NOMO-1 treated with DMSO at 0.1 percent for 48 hours (cell line): ENCODE results near the gene ZNF565.
"Not testable (repeated sequence)": the region's sequence is repeated elsewhere in the genome, so short reads cannot be mapped to it uniquely, and the experiment has no call there.

ENCODE experiments used
- DNase-seq: peaks from one replicate; lab custom pipeline; 2025; ENCODE audit not compliant: unreplicated experiment; lab: John Stamatoyannopoulos, UW

Gene ZNF565

GRCh38 chr19:36214386-36215275, at the start of gene ZNF565, which contains the start of gene ZNF146:
TSS of gene ZNF565 (minus strand) at chr19:36214665. CDS start at chr19:36201985, 12,680 bp downstream.
TSS of gene ZNF146 (plus strand) at chr19:36215106. CDS start at chr19:36236441, 21,335 bp downstream.
- peak; percentile 98 for DNase-seq

GRCh38 chr19:36259211-36259610, 44.7 kb upstream of the ZNF565 start:
- DNase-seq, result no peak

- DNase-seq, result no peak
Observed at GRCh38 chr19:36258028-36258875, 43.8 kb upstream of the ZNF565 start.

- no peak for DNase-seq
Observed at GRCh38 chr19:36257520-36257876, 43.0 kb upstream of the ZNF565 start.

GRCh38 chr19:36256853-36257519, 42.5 kb upstream of the ZNF565 start:
- no peak for DNase-seq

GRCh38 chr19:36256064-36256463, 41.6 kb upstream of the ZNF565 start:
- no peak for DNase-seq

GRCh38 chr19:36255316-36255715, 40.9 kb upstream of the ZNF565 start:
- DNase-seq, result no peak

GRCh38 chr19:36254848-36255247, 40.4 kb upstream of the ZNF565 start:
- DNase-seq, result no peak

GRCh38 chr19:36252047-36252446, 37.6 kb upstream of the ZNF565 start:
- DNase-seq, result no peak

GRCh38 chr19:36246006-36246481, 31.6 kb upstream of the ZNF565 start:
- DNase-seq, result no peak

- DNase-seq, result no peak
Observed at GRCh38 chr19:36245210-36246005, 30.9 kb upstream of the ZNF565 start.

- no peak for DNase-seq
Observed at GRCh38 chr19:36244066-36244465, 29.6 kb upstream of the ZNF565 start.

GRCh38 chr19:36236946-36237310, 22.5 kb upstream of the ZNF565 start:
- DNase-seq, result no peak

GRCh38 chr19:36236304-36236945, 22.0 kb upstream of the ZNF565 start:
- no peak for DNase-seq

GRCh38 chr19:36233626-36234025, 19.2 kb upstream of the ZNF565 start:
- DNase-seq, result not testable (repeated sequence)

- DNase-seq, result peak; percentile 5
Observed at GRCh38 chr19:36225219-36225892, 10.9 kb upstream of the ZNF565 start.

- DNase-seq, result no peak
Observed at GRCh38 chr19:36222503-36222902, 8.0 kb upstream of the ZNF565 start.

GRCh38 chr19:36221474-36221873, 7.0 kb upstream of the ZNF565 start:
- no peak for DNase-seq
